ENCODE results near the gene GABBR2. TPM values are rescaled to one million over a fixed set of nuclear protein-coding genes. Genes with fewer than 3 reads are reported as not detected.

Gene GABBR2
- total RNA-seq, 1 experiment from 2014 or later: 6.3 TPM

- DNase-seq (ENCODE audit: low read depth, low spot score): no peak
- BruUV-seq (replicated peaks): no TSS peak
- TF ChIP-seq REST (IDR thresholded peaks at IDR 0.05; ENCODE audit: insufficient read depth in 1 of 2, low read depth in 2 of 2, low read length in 1 of 2) (no peak), POLR2AphosphoS5 (IDR thresholded peaks at IDR 0.05; ENCODE audit: low read depth, low read length) (no peak), TCF7L2 (IDR thresholded peaks at IDR 0.05; ENCODE audit: low read depth, low read length) (no peak), SIN3A (IDR thresholded peaks at IDR 0.05; ENCODE audit: borderline replicate concordance, insufficient read depth, low read depth, low read length) (no peak)
- TF ChIP-seq, protein P1, sequence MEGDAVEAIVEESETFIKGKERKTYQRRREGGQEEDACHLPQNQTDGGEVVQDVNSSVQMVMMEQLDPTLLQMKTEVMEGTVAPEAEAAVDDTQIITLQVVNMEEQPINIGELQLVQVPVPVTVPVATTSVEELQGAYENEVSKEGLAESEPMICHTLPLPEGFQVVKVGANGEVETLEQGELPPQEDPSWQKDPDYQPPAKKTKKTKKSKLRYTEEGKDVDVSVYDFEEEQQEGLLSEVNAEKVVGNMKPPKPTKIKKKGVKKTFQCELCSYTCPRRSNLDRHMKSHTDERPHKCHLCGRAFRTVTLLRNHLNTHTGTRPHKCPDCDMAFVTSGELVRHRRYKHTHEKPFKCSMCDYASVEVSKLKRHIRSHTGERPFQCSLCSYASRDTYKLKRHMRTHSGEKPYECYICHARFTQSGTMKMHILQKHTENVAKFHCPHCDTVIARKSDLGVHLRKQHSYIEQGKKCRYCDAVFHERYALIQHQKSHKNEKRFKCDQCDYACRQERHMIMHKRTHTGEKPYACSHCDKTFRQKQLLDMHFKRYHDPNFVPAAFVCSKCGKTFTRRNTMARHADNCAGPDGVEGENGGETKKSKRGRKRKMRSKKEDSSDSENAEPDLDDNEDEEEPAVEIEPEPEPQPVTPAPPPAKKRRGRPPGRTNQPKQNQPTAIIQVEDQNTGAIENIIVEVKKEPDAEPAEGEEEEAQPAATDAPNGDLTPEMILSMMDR (IDR thresholded peaks at IDR 0.05): no peak
- Histone ChIP-seq H3K4me3 (ENCODE audit: low read depth in 2 of 2, low read length in 2 of 2) (no peak overlapping the region), H3K27me3 (ENCODE audit: control insufficient read depth, insufficient read depth, low read length) (no peaks in the 10 kb centered on the region), H3K9me3 (ENCODE audit: control insufficient read depth, insufficient read depth, low read depth, low read length) (no peaks in the 10 kb centered on the region), H3K4me1 (ENCODE audit: control insufficient read depth, insufficient read depth, low read length) (no peaks in the 10 kb centered on the region), H3K36me3 (ENCODE audit: control insufficient read depth, insufficient read depth, low read length) (no peaks in the 10 kb centered on the region), H3K27ac (ENCODE audit: low read length) (no peak overlapping the region)
- ChIA-PET CTCF (no interaction called here), POLR2A (no interaction called here)
- intact Hi-C loops (cut with micrococcal nuclease; ENCODE audit: unreplicated experiment): no loop called here
- in situ Hi-C loops (cut with HindIII; ENCODE audit: low pct_unique_long_range_greater_than_20kb, low sequenced_read_pairs): no loop called here
- no peak for ATAC-seq
Measured at GRCh38 chr9:98415782-98416181, 293.0 kb downstream of the GABBR2 start.

DNA sequence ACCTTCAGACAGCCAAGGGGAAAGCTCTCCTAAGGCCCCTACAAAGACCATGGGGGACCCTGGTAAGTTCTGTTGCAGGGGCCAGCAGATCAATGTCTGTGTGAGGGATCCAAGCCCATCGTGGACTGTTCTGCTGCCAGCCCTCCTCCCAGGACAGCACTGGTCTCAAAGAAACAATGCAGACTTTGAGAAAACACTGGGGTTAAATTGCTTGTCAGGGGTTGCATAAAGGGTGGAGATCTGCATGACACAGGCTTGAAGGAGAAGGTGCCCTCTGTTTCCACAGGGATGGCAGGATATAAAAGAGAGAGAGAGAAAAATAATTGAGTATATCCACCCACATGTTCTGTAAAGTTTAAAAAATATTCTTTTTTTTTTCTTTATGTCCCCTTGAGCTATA lies 295.7 kb downstream of the GABBR2 start:
- no peaks in the 10 kb centered on the region for H3K27me3 ChIP-seq (ENCODE audit: control insufficient read depth, insufficient read depth, low read length)
- intact Hi-C loops (cut with micrococcal nuclease; ENCODE audit: unreplicated experiment): no loop called here
- H3K4me3 ChIP-seq (ENCODE audit: low read depth in 2 of 2, low read length in 2 of 2): no peak overlapping the region
- ChIA-PET POLR2A (no interaction called here), CTCF (no interaction called here)
- H3K9me3 ChIP-seq (ENCODE audit: control insufficient read depth, insufficient read depth, low read depth, low read length): no peaks in the 10 kb centered on the region
- no peaks in the 10 kb centered on the region for H3K36me3 ChIP-seq (ENCODE audit: control insufficient read depth, insufficient read depth, low read length)
- in situ Hi-C loops (cut with HindIII; ENCODE audit: low pct_unique_long_range_greater_than_20kb, low sequenced_read_pairs): no loop called here
- no peaks in the 10 kb centered on the region for H3K4me1 ChIP-seq (ENCODE audit: control insufficient read depth, insufficient read depth, low read length)
- H3K27ac ChIP-seq (ENCODE audit: low read length): no peak overlapping the region
- ATAC-seq (no peak), DNase-seq (ENCODE audit: low read depth, low spot score) (no peak)
- TF ChIP-seq TCF7L2 (IDR thresholded peaks at IDR 0.05; ENCODE audit: low read depth, low read length): no peak
- TF ChIP-seq SIN3A (IDR thresholded peaks at IDR 0.05; ENCODE audit: borderline replicate concordance, insufficient read depth, low read depth, low read length): no peak
- TF ChIP-seq POLR2AphosphoS5 (IDR thresholded peaks at IDR 0.05; ENCODE audit: low read depth, low read length): no peak
- TF ChIP-seq, protein P1 (IDR thresholded peaks at IDR 0.05): no peak
- no peak for TF ChIP-seq REST (IDR thresholded peaks at IDR 0.05; ENCODE audit: insufficient read depth in 1 of 2, low read depth in 2 of 2, low read length in 1 of 2)
- no TSS peak for BruUV-seq (replicated peaks)
